ENCODE results near the gene SYT12. TPM values are rescaled to one million over a fixed set of nuclear protein-coding genes. Genes with fewer than 3 reads are reported as not detected.

SYT12 gene
- total RNA-seq, 1 experiment from 2014 or later = 3.1 TPM

DNA sequence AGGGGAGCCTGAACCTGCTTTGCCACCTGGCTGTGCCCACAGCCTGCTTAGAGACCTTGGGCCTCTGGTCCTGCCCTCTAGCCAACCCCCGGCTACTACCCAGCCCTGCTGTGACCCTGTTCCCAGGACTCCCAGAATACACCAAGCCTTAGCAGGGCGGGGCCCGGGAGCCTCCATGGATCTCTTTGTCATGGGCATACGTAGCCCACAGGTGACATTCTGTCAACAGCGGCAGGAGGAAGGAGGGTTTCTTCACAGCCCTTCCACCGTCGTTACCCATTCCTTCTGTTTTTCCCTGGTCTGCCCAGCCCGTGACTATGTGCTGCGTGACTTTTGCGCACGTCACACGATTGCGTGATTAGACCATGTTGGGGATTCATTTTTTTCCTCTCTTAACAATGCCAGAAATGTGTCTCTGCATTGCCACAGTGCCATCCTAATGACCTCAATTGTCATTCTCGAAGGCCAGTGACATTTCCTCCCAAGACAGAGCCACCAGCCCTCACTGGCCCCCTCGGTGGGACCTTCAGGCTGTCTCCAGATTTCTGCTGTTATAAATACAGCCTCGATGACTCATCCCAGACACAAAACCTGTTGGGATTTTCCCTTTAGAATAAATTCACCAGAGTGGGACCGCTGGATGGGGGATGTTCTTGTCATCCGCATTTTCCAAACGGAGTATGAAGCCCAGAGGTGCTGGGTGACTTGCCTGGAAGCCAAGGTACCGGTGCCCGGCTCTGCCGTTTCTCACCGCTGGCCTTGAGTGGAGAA, 9.0 kb downstream of the SYT12 start:
- no TSS peak for BruUV-seq (replicated peaks)
- ChIA-PET CTCF (interaction anchor here (0.7 to 1.1 kb wide), 2 partner anchors 9 to 370 kb away, joined by 3 to 5 read pairs; partner anchors contain the start of gene SYT12), POLR2A (ENCODE audit: low non-redundant PET) (no interaction called here)
- Histone ChIP-seq H3K36me3 (ENCODE audit: insufficient read depth, low read length, poor library complexity, severe bottlenecking) (no peaks in the 10 kb centered on the region), H3K9me3 (ENCODE audit: low read depth, low read length, poor library complexity, severe bottlenecking) (no peaks in the 10 kb centered on the region), H3K4me1 (ENCODE audit: insufficient read depth, low read length, poor library complexity, severe bottlenecking) (peaks cover 20% of the 10 kb centered on the region), H3K27ac (ENCODE audit: low read depth, low read length, poor library complexity, severe bottlenecking) (no peak overlapping the region), H3K4me3 (ENCODE audit: low read depth, low read length, poor library complexity, severe bottlenecking) (no peak overlapping the region), H3K27me3 (replicated peaks; ENCODE audit: insufficient read depth, low read depth, low read length, poor library complexity) (no peaks in the 10 kb centered on the region)
- intact Hi-C loops (cut with micrococcal nuclease; ENCODE audit: unreplicated experiment) = no loop called here
- TF ChIP-seq CTCF (conservative IDR thresholded peaks at IDR 0.05; ENCODE audit: low read depth, low read length) = no peak
- no peak for TF ChIP-seq EZH2 (IDR thresholded peaks at IDR 0.05; ENCODE audit: borderline replicate concordance, low read depth, low read length, poor library complexity, severe bottlenecking)
- DNase-seq (ENCODE audit: low spot score) = no peak

DNA sequence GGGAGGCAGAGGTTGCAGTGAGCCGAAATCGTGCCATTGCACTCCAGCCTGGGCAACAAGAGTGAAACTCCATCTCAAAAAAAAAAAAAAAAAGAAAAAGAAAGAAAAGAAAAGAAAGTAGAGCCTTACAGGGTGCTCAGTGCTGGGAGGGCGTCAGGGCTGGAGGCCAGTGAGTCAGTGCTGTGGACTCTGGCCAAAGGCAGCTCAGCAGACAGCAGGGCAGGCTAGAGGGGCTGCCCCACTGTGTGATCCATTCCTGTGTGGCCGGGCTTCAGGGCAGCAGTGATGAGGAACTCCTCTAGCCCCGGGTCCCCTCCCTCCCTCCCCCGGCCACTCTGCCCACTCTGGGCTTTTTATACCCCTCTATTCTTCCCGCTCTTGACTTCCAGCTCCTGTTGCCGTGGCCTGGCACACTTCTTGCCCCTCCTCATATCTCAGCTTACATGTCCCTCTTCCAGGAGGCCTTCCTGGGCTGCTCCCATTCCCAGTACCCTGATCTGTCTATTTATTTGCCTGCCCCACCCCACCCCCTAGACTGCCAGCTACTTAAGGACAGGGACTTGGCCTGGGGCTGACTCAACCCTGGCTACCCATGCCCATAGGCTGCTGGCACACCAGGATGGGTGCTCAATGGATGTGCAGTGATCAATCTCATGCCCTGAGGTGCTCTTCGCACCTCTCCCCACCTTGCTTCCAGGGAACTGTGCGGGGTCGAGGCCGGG, 10.1 kb downstream of the SYT12 start:
- POLR2A ChIA-PET (ENCODE audit: low non-redundant PET) = no interaction called here
- no peak for DNase-seq (ENCODE audit: low spot score)

GRCh38 chr11:67033661-67034166, 10.8 kb downstream of the SYT12 start:
- H3K4me1 ChIP-seq (ENCODE audit: insufficient read depth, low read length, poor library complexity, severe bottlenecking) = peaks cover 20% of the 10 kb centered on the region
- no peaks in the 10 kb centered on the region for H3K36me3 ChIP-seq (ENCODE audit: insufficient read depth, low read length, poor library complexity, severe bottlenecking)
- H3K27me3 ChIP-seq (replicated peaks; ENCODE audit: insufficient read depth, low read depth, low read length, poor library complexity) = no peaks in the 10 kb centered on the region
- CTCF ChIA-PET = no interaction called here
- intact Hi-C loops (cut with micrococcal nuclease; ENCODE audit: unreplicated experiment) = no loop called here
- no peaks in the 10 kb centered on the region for H3K9me3 ChIP-seq (ENCODE audit: low read depth, low read length, poor library complexity, severe bottlenecking)
- BruUV-seq (replicated peaks) = no TSS peak
- peak overlapping the region; percentile 41 for H3K27ac ChIP-seq (ENCODE audit: low read depth, low read length, poor library complexity, severe bottlenecking)
- POLR2A ChIA-PET (ENCODE audit: low non-redundant PET) = no interaction called here
- no peak overlapping the region for H3K4me3 ChIP-seq (ENCODE audit: low read depth, low read length, poor library complexity, severe bottlenecking)
- TF ChIP-seq EZH2 (IDR thresholded peaks at IDR 0.05; ENCODE audit: borderline replicate concordance, low read depth, low read length, poor library complexity, severe bottlenecking) = no peak
- no peak for TF ChIP-seq CTCF (conservative IDR thresholded peaks at IDR 0.05; ENCODE audit: low read depth, low read length)
- DNase-seq (ENCODE audit: low spot score) = peak; percentile 80

More for the DNA sequence above, 10.1 kb downstream of the SYT12 start:
- intact Hi-C loops (cut with micrococcal nuclease; ENCODE audit: unreplicated experiment) = no loop called here
- TF ChIP-seq EZH2 (IDR thresholded peaks at IDR 0.05; ENCODE audit: borderline replicate concordance, low read depth, low read length, poor library complexity, severe bottlenecking) (no peak), CTCF (conservative IDR thresholded peaks at IDR 0.05; ENCODE audit: low read depth, low read length) (no peak)
- BruUV-seq (replicated peaks) = no TSS peak
- Histone ChIP-seq H3K4me1 (ENCODE audit: insufficient read depth, low read length, poor library complexity, severe bottlenecking) (peaks cover 20% of the 10 kb centered on the region), H3K4me3 (ENCODE audit: low read depth, low read length, poor library complexity, severe bottlenecking) (no peak overlapping the region), H3K27me3 (replicated peaks; ENCODE audit: insufficient read depth, low read depth, low read length, poor library complexity) (no peaks in the 10 kb centered on the region), H3K9me3 (ENCODE audit: low read depth, low read length, poor library complexity, severe bottlenecking) (no peaks in the 10 kb centered on the region), H3K27ac (ENCODE audit: low read depth, low read length, poor library complexity, severe bottlenecking) (no peak overlapping the region), H3K36me3 (ENCODE audit: insufficient read depth, low read length, poor library complexity, severe bottlenecking) (no peaks in the 10 kb centered on the region)
- CTCF ChIA-PET = interaction anchor here (0.7 kb wide), 1 partner anchor 369 kb away, joined by 5 read pairs; no protein-coding TSS in a partner anchor
